Liver (tissue), 9 donors: ENCODE measurements around the gene NUBP1. TPM values are rescaled to one million over a fixed set of nuclear protein-coding genes. Genes with fewer than 3 reads are reported as not detected.

Experiments
- DNase-seq: peaks from one replicate; pipeline ENCODE4 v3.0.0-alpha.2; 2017; ENCODE audit warnings: low spot score
- H3K27ac ChIP-seq, 2 donors: one replicate each; pipeline ENCODE4 v1.7.0; 2013; ENCODE audit warnings: inconsistent platforms in 2 of 2, low read length in 2 of 2, control low read depth in 1 of 2, low read depth in 1 of 2, mild to moderate bottlenecking in 1 of 2
- H3K27me3 ChIP-seq, 4 donors: one replicate each; pipeline versions ENCODE4 v1.6.1 to v1.7.0; 2013; ENCODE audit warnings: low read length in 3 of 4, inconsistent platforms in 1 of 4, mild to moderate bottlenecking in 1 of 4, moderate library complexity in 1 of 4; ENCODE audit not compliant: control insufficient read depth in 4 of 4, insufficient read depth in 4 of 4
- H3K36me3 ChIP-seq, 4 donors: one replicate each; pipeline versions ENCODE4 v1.6.1 to v1.7.0; 2013; ENCODE audit warnings: low read length in 3 of 4, mild to moderate bottlenecking in 3 of 4, low read depth in 1 of 4, moderate library complexity in 1 of 4; ENCODE audit not compliant: control insufficient read depth in 4 of 4, insufficient read depth in 3 of 4
- H3K4me1 ChIP-seq, 4 donors: one replicate each; pipeline versions ENCODE4 v1.6.1 to v1.7.0; 2013; ENCODE audit warnings: low read length in 3 of 4, mild to moderate bottlenecking in 3 of 4, moderate library complexity in 1 of 4; ENCODE audit not compliant: control insufficient read depth in 4 of 4, insufficient read depth in 4 of 4
- H3K4me3 ChIP-seq, 3 donors: one replicate each; pipeline versions ENCODE4 v1.6.1 to v1.7.0; 2013; ENCODE audit warnings: low read length in 3 of 3, control low read depth in 1 of 3, low read depth in 1 of 3, mild to moderate bottlenecking in 1 of 3
- H3K9ac ChIP-seq, 2 donors: one replicate each; pipeline ENCODE4 v1.7.0; 2013; ENCODE audit warnings: low read length in 2 of 2, mild to moderate bottlenecking in 2 of 2, moderate library complexity in 2 of 2, control low read depth in 1 of 2, low read depth in 1 of 2
- H3K9me3 ChIP-seq, 4 donors: one replicate each; pipeline versions ENCODE4 v1.6.1 to v1.7.0; 2013; ENCODE audit warnings: low read length in 3 of 4; ENCODE audit not compliant: control insufficient read depth in 4 of 4
- ATF3 ChIP-seq: IDR thresholded peaks from 2 replicates; pipeline ENCODE4 v1.6.1; 2016; ENCODE audit warnings: antibody characterized with exemption
- CTCF ChIP-seq: fragments of 150-350 bp; IDR thresholded peaks from 2 replicates; pipeline ENCODE4 v1.5.1; 2017; ENCODE audit warnings: improper control_type of control experiment, low read depth, low read length; ENCODE audit not compliant: missing input control
- EGR1 ChIP-seq, 2 donors: IDR thresholded peaks; 2 replicates each; pipeline ENCODE4 v1.6.1; 2016 to 2018; ENCODE audit warnings: antibody characterized with exemption in 2 of 2, low read depth in 2 of 2
- FOXA1 ChIP-seq: IDR thresholded peaks from 2 replicates; pipeline ENCODE4 v1.6.1; 2016; ENCODE audit warnings: antibody characterized with exemption
- FOXA2 ChIP-seq: IDR thresholded peaks from 2 replicates; pipeline ENCODE4 v1.6.1; 2016; ENCODE audit warnings: antibody characterized with exemption
- GABPA ChIP-seq, 2 donors: IDR thresholded peaks in 1 of 2; conservative IDR thresholded peaks in 1 of 2; 2 replicates each; pipeline ENCODE4 v1.6.1; 2016; ENCODE audit warnings: antibody characterized with exemption in 2 of 2, mild to moderate bottlenecking in 1 of 2, moderate library complexity in 1 of 2
- HNF4A ChIP-seq, 2 donors: conservative IDR thresholded peaks; 2 replicates each; pipeline ENCODE4 v1.6.1; 2016; ENCODE audit warnings: antibody characterized with exemption in 2 of 2, mild to moderate bottlenecking in 2 of 2
- HNF4G ChIP-seq: IDR thresholded peaks from 2 replicates; pipeline ENCODE4 v1.6.1; 2016; ENCODE audit warnings: antibody characterized with exemption
- JUND ChIP-seq, 2 donors: IDR thresholded peaks; 2 replicates each; pipeline ENCODE4 v1.6.1; 2016; ENCODE audit warnings: antibody characterized with exemption in 2 of 2
- MAX ChIP-seq: IDR thresholded peaks from 2 replicates; pipeline ENCODE4 v1.6.1; 2016; ENCODE audit warnings: antibody characterized with exemption
- NR2F2 ChIP-seq: IDR thresholded peaks from 2 replicates; pipeline ENCODE4 v1.6.1; 2016; ENCODE audit warnings: antibody characterized with exemption
- RAD21 ChIP-seq, 2 donors: IDR thresholded peaks; 2 replicates each; pipeline ENCODE4 v1.6.1; 2016; ENCODE audit warnings: antibody characterized with exemption in 2 of 2, mild to moderate bottlenecking in 2 of 2
- REST ChIP-seq: IDR thresholded peaks from 2 replicates; pipeline ENCODE4 v1.6.1; 2016; ENCODE audit warnings: antibody characterized with exemption, mild to moderate bottlenecking
- RXRA ChIP-seq, 2 donors: IDR thresholded peaks; 2 replicates each; pipeline ENCODE4 v1.6.1; 2017 to 2018; ENCODE audit warnings: antibody characterized with exemption in 2 of 2, mild to moderate bottlenecking in 1 of 2
- SP1 ChIP-seq: IDR thresholded peaks from 2 replicates; pipeline ENCODE4 v1.6.1; 2018; ENCODE audit warnings: antibody characterized with exemption, mild to moderate bottlenecking
- TAF1 ChIP-seq: conservative IDR thresholded peaks from 2 replicates; pipeline ENCODE4 v1.6.1; 2016; ENCODE audit warnings: antibody characterized with exemption, mild to moderate bottlenecking
- YY1 ChIP-seq: IDR thresholded peaks from 2 replicates; pipeline ENCODE4 v1.6.1; 2016; ENCODE audit warnings: antibody characterized with exemption, mild to moderate bottlenecking
- ZBTB33 ChIP-seq: IDR thresholded peaks from 2 replicates; pipeline ENCODE4 v1.6.1; 2016; ENCODE audit warnings: antibody characterized with exemption
- WGBS: extraction: QIAGEN DNeasy Blood & Tissue Kit; methylation state at CpG from one replicate; pipeline ENCODE4 v1.1.7; 2013; 5-methylcytosine and 5-hydroxymethylcytosine counted together
- polyA plus RNA-seq, 2 donors: library from polyadenylated mRNA; stranded (reverse) in 1 of 2; unstranded in 1 of 2; fragments of 200-250 nt in 1 of 2; fragments of >200 nt in 1 of 2; fragmentation: Nextera tagmentation in 1 of 2; extraction: Ambion mirVana in 1 of 2; gene quantifications; one replicate each; pipeline versions ENCODE4 v1.2.1 to v1.2.3, GENCODE V29; 2013 to 2015
- total RNA-seq, 2 donors: library from RNA; depleted of rRNA; stranded (reverse); fragments of >200 nt; gene quantifications; one replicate each; pipeline ENCODE4 v1.2.3, GENCODE V29; 2014
- donor health status: healthy.
- donor health status: healthy.
- donor health status: healthy.
- donor health status: healthy.
- donor health status: healthy.

The NUBP1 gene
- total and polyA plus RNA-seq, 4 donors = 16.6 to 22.5 (median 20.3) TPM

- TF ChIP-seq NR2F2 (no peak), CTCF (peak; percentile 99), MAX (no peak), ATF3 (no peak), ZBTB33 (no peak), TAF1 (no peak), GABPA (IDR thresholded peaks at IDR 0.05 in 1 of 2, conservative IDR thresholded peaks at IDR 0.05 in 1 of 2) (no peak), RAD21 (IDR thresholded peaks at IDR 0.05) (peak; percentile 97 to 99), JUND (IDR thresholded peaks at IDR 0.05) (peak in 1 of 2 donors; percentile 32), REST (peak; percentile 32), EGR1 (IDR thresholded peaks at IDR 0.05; ENCODE audit: low read depth in 2 of 2) (peak in 1 of 2 donors; percentile 17), FOXA2 (no peak), HNF4G (no peak), YY1 (no peak), FOXA1 (no peak), SP1 (no peak), HNF4A (conservative IDR thresholded peaks at IDR 0.05) (peak; percentile 13 to 14), RXRA (IDR thresholded peaks at IDR 0.05) (peak; percentile 36 to 37)
- WGBS = 24% methylated on average over 12 of the region's 12 CpGs
- Histone ChIP-seq H3K4me1 (peaks cover 0 to 25% (median 12%) of the 10 kb centered on the region in 4 donors), H3K9ac (peak overlapping the region; percentile 67 to 93), H3K4me3 (peak overlapping the region in 2 of 3 donors; percentile 41 to 51), H3K36me3 (no peaks in the 10 kb centered on the region), H3K27me3 (no peaks in the 10 kb centered on the region), H3K9me3 (no peaks in the 10 kb centered on the region), H3K27ac (peak overlapping the region; percentile 83 to 98)
- peak; percentile 77 for DNase-seq
Measured at GRCh38 chr16:10737068-10737625, 6.5 kb upstream of the NUBP1 start.
